Measurements from ENCODE around the gene CCDC148.
A peak's percentile ranks its signal among the peaks of the same experiment; 100 is the strongest.
"Not testable (repeated sequence)": the region's sequence is repeated elsewhere in the genome, so short reads cannot be mapped to it uniquely, and the experiment has no call there.

CCDC148 gene

DNA sequence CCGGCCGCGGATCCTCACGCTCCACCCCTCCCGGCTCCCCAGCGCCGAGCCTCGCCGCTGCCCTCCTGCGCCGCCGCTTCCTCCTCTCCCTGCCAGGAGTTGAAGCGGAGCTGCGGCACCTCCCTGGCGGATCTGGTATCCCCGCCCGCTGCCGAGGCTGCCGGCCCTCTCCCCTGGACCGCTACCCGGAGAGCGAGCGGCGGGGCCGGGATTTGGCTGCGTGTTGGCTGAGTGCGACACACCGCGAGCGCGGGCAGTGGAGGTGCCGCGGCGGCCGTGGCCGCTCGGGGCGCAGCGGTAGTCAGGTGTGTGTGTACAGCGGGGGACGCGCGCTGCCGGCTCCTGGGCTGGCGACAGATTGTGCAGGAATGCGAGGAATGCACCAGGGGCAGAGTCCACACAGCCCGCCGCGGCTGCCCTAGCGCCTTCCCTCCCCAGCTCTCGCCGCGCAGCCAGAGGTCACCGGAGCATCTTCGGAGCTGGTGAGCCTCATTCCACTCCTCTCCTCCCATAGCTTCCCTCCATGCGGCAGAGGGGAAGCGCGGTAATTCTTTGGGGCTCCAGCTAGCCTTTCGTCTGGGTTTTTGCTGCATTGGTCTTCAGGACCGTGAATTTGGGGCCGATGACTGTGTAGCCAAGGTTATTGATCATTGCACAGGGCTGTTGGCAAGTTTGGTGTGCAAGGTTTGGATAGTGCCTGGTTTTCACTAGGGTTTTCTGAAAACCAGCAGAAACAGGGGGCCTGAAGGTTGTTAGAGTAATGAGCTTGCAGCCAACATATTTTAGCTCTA, 1.5 kb upstream of the CCDC148 start:
- H3K4me1 ChIP-seq (ENCODE audit: control insufficient read depth, low read length), result peaks cover 24% of the 10 kb centered on the region
- no peaks in the 10 kb centered on the region for H3K9me3 ChIP-seq (ENCODE audit: control insufficient read depth, insufficient read depth, low read length)
- no peak overlapping the region for H3K27ac ChIP-seq (ENCODE audit: low read depth, low read length)
- H4K20me1 ChIP-seq (ENCODE audit: control insufficient read depth, insufficient read depth, low read depth, low read length), result peaks cover 20% of the 10 kb centered on the region
- H3K79me2 ChIP-seq (ENCODE audit: control insufficient read depth, low read length), result peaks cover 59% of the 10 kb centered on the region
- H3K4me2 ChIP-seq (ENCODE audit: low read length), result peak overlapping the region; percentile 78
- peak overlapping the region; percentile 94 for H3K4me3 ChIP-seq (ENCODE audit: low read length)
- H3K9me2 ChIP-seq (replicated peaks; ENCODE audit: control insufficient read depth, low read length), result no peaks in the 10 kb centered on the region
- TF ChIP-seq CTCF (IDR thresholded peaks at IDR 0.05; ENCODE audit: low read depth, low read length, poor library complexity, severe bottlenecking), result peak; percentile 37
- no peak for TF ChIP-seq EZH2phosphoT487 (IDR thresholded peaks at IDR 0.05; ENCODE audit: borderline replicate concordance, low read length)
- H3K36me3 ChIP-seq (ENCODE audit: control insufficient read depth, low read length), result no peaks in the 10 kb centered on the region
- H3F3A ChIP-seq (ENCODE audit: control insufficient read depth, insufficient read depth), result no peaks in the 10 kb centered on the region
- H3K27me3 ChIP-seq (ENCODE audit: control insufficient read depth, low read length), result peaks cover 14% of the 10 kb centered on the region

DNA sequence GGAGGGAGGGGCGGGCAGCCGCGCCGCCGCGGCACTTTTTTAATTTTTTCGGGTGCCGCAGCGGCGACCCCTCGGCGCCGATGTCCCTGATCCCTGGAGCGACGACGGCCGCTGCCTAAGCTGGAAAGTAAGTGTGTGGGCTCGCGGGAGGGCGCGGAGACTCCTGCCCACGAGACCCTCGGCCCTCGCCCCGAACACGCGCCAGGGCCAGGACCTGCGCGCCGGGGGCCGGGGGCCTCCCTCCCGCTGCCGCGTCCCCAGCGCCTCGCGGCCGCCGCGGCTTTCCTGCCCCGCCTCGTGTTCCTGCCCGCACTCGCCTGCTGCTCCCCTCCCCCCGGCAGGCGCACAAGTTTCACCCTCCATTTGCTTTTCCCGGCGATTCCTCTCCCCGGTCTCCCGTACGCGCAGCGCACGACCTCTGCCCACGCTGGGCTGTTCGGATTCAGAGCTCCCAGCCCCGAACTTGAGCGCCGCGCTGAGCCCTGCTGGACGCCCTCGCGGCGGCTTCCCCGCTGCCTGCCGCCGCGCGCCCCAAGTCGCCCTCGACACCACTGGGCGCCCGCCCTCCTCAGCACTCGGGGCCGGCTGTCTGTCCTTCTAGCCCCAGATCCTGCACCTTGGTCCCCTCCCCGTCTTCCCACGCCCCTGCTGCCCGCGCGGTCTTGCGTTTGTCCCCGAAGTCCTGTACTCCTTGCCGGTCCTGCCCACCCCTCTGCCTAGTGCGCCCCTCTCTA, 706 bp upstream of the CCDC148 start:
- Histone ChIP-seq H3K36me3 (ENCODE audit: control insufficient read depth, low read length) (no peaks in the 10 kb centered on the region), H4K20me1 (ENCODE audit: control insufficient read depth, insufficient read depth, low read depth, low read length) (peaks cover 15% of the 10 kb centered on the region; the same call in 1 of the 2 replicates), H3K4me1 (ENCODE audit: control insufficient read depth, low read length) (peaks cover 24% of the 10 kb centered on the region), H3K27me3 (ENCODE audit: control insufficient read depth, low read length) (peaks cover 21% of the 10 kb centered on the region), H3K9me2 (replicated peaks; ENCODE audit: control insufficient read depth, low read length) (no peaks in the 10 kb centered on the region), H3K9me3 (ENCODE audit: control insufficient read depth, insufficient read depth, low read length) (no peaks in the 10 kb centered on the region), H3K79me2 (ENCODE audit: control insufficient read depth, low read length) (peaks cover 51% of the 10 kb centered on the region), H3K4me3 (ENCODE audit: low read length) (peak overlapping the region; percentile 94), H3K4me2 (ENCODE audit: low read length) (peak overlapping the region; percentile 78), H3F3A (ENCODE audit: control insufficient read depth, insufficient read depth) (no peaks in the 10 kb centered on the region), H3K27ac (ENCODE audit: low read depth, low read length) (peak overlapping the region; percentile 16; the same call in 1 of the 2 replicates)
- TF ChIP-seq EZH2phosphoT487 (IDR thresholded peaks at IDR 0.05; ENCODE audit: borderline replicate concordance, low read length) (no peak), CTCF (IDR thresholded peaks at IDR 0.05; ENCODE audit: low read depth, low read length, poor library complexity, severe bottlenecking) (peak; percentile 30)

DNA sequence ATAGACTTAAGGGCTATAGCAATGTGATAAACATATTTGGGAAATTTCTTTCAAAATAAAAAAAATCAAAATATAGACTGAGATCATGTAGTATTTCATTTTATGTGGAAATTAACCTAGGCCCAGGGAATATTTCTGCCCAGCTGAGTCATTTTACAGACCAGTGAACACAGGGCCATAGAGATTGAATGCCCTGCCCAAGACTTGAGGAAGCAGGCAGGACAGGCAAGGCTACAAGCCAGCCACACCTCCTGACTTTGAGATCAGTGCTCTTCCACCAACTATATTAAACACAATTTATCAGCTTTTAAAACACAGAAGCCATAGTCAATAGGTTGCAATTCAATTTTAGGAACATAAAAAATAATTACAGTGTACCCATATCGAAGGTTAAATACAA, 12.9 kb downstream of the CCDC148 start:
- H3K4me2 ChIP-seq (ENCODE audit: low read length), result no peak overlapping the region
- no peak overlapping the region for H3K27ac ChIP-seq (ENCODE audit: low read depth, low read length)
- no peaks in the 10 kb centered on the region for H3K4me1 ChIP-seq (ENCODE audit: control insufficient read depth, low read length)
- H3K27me3 ChIP-seq (ENCODE audit: control insufficient read depth, low read length), result peaks cover 14% of the 10 kb centered on the region; the same call in 1 of the 2 replicates
- no peak overlapping the region for H3K4me3 ChIP-seq (ENCODE audit: low read length)
- no peaks in the 10 kb centered on the region for H3K9me3 ChIP-seq (ENCODE audit: control insufficient read depth, insufficient read depth, low read length)
- no peaks in the 10 kb centered on the region for H3K36me3 ChIP-seq (ENCODE audit: control insufficient read depth, low read length)
- no peaks in the 10 kb centered on the region for H4K20me1 ChIP-seq (ENCODE audit: control insufficient read depth, insufficient read depth, low read depth, low read length)
- TF ChIP-seq EZH2phosphoT487 (IDR thresholded peaks at IDR 0.05; ENCODE audit: borderline replicate concordance, low read length), result no peak
- no peak for TF ChIP-seq CTCF (IDR thresholded peaks at IDR 0.05; ENCODE audit: low read depth, low read length, poor library complexity, severe bottlenecking)
- no peaks in the 10 kb centered on the region for H3K9me2 ChIP-seq (replicated peaks; ENCODE audit: control insufficient read depth, low read length)
- no peaks in the 10 kb centered on the region for H3F3A ChIP-seq (ENCODE audit: control insufficient read depth, insufficient read depth)
- H3K79me2 ChIP-seq (ENCODE audit: control insufficient read depth, low read length), result no peaks in the 10 kb centered on the region

GRCh38 chr2:158439062-158439461, 17.5 kb downstream of the CCDC148 start:
- H3K4me3 ChIP-seq (ENCODE audit: low read length); H3K36me3 ChIP-seq (ENCODE audit: control insufficient read depth, low read length); H3F3A ChIP-seq (ENCODE audit: control insufficient read depth, insufficient read depth); H3K4me2 ChIP-seq (ENCODE audit: low read length); H3K79me2 ChIP-seq (ENCODE audit: control insufficient read depth, low read length); H4K20me1 ChIP-seq (ENCODE audit: control insufficient read depth, insufficient read depth, low read depth, low read length); H3K27ac ChIP-seq (ENCODE audit: low read depth, low read length); H3K9me3 ChIP-seq (ENCODE audit: control insufficient read depth, insufficient read depth, low read length); H3K9me2 ChIP-seq (replicated peaks; ENCODE audit: control insufficient read depth, low read length); H3K27me3 ChIP-seq (ENCODE audit: control insufficient read depth, low read length); H3K4me1 ChIP-seq (ENCODE audit: control insufficient read depth, low read length): not testable (repeated sequence)

- H3K27ac ChIP-seq (ENCODE audit: low read depth, low read length); H3K4me3 ChIP-seq (ENCODE audit: low read length): not testable (repeated sequence)
Observed at GRCh38 chr2:158433716-158434115, 22.8 kb downstream of the CCDC148 start.

More at GRCh38 chr2:158433716-158434115, 22.8 kb downstream of the CCDC148 start:
- H3K9me2 ChIP-seq (replicated peaks; ENCODE audit: control insufficient read depth, low read length); H3K4me1 ChIP-seq (ENCODE audit: control insufficient read depth, low read length); H4K20me1 ChIP-seq (ENCODE audit: control insufficient read depth, insufficient read depth, low read depth, low read length); H3F3A ChIP-seq (ENCODE audit: control insufficient read depth, insufficient read depth); H3K27me3 ChIP-seq (ENCODE audit: control insufficient read depth, low read length); H3K4me2 ChIP-seq (ENCODE audit: low read length); H3K9me3 ChIP-seq (ENCODE audit: control insufficient read depth, insufficient read depth, low read length); H3K79me2 ChIP-seq (ENCODE audit: control insufficient read depth, low read length); H3K36me3 ChIP-seq (ENCODE audit: control insufficient read depth, low read length): not testable (repeated sequence)
